ENCODE results near the gene RHBDL3. TPM values are rescaled to one million over a fixed set of nuclear protein-coding genes. Genes with fewer than 3 reads are reported as not detected.
A peak's percentile ranks its signal among the peaks of the same experiment; 100 is the strongest.

The RHBDL3 gene
- total RNA-seq, 1 experiment from 2014 or later: 12.5 TPM

GRCh38 chr17:32302037-32302436 is 36.4 kb downstream of the RHBDL3 start:
- Histone ChIP-seq H4K8ac (replicated peaks; ENCODE audit: insufficient read length, low read depth, low read length) (no peak overlapping the region), H3K23me2 (ENCODE audit: insufficient read length, low read depth, low read length, poor library complexity, severe bottlenecking) (no peaks in the 10 kb centered on the region), H3K56ac (ENCODE audit: insufficient read length, low read depth, low read length) (no peak overlapping the region), H3K79me2 (ENCODE audit: insufficient read depth, low read length) (no peaks in the 10 kb centered on the region), H3K14ac (ENCODE audit: insufficient read depth, low read length) (no peak overlapping the region), H2BK120ac (ENCODE audit: low read depth, low read length, poor library complexity, severe bottlenecking) (no peak overlapping the region), H3K18ac (ENCODE audit: insufficient read length, low read depth, low read length) (no peak overlapping the region), H3K27me3 (ENCODE audit: insufficient read depth, low read length) (no peaks in the 10 kb centered on the region), H3K9me3 (ENCODE audit: control insufficient read depth, low read depth, low read length) (no peaks in the 10 kb centered on the region), H3K4ac (ENCODE audit: low read depth, low read length) (no peak overlapping the region), H3K79me1 (ENCODE audit: insufficient read depth, low read depth, low read length, poor library complexity, severe bottlenecking) (no peaks in the 10 kb centered on the region), H2AK5ac (ENCODE audit: insufficient read length, low read length) (no peak overlapping the region), H3T11ph (ENCODE audit: low read length) (no peak overlapping the region), H2AFZ (ENCODE audit: low read length) (no peak overlapping the region), H4K5ac (ENCODE audit: insufficient read length, low read depth, low read length) (no peak overlapping the region), H3K9ac (ENCODE audit: extremely low read depth, insufficient read length, low read length) (no peak overlapping the region), H4K20me1 (ENCODE audit: control insufficient read depth, insufficient read depth, insufficient read length) (no peaks in the 10 kb centered on the region), H3K4me1 (ENCODE audit: insufficient read depth, low read length) (peaks cover 18% of the 10 kb centered on the region; the same call in 1 of the 2 replicates), H4K91ac (ENCODE audit: insufficient read length, low read depth, low read length) (no peak overlapping the region), H2BK5ac (ENCODE audit: insufficient read length, low read length) (no peak overlapping the region), H3K23ac (ENCODE audit: insufficient read length, low read depth, low read length) (no peak overlapping the region), H2BK20ac (ENCODE audit: low read depth, low read length, poor library complexity, severe bottlenecking) (no peak overlapping the region), H2BK12ac (ENCODE audit: insufficient read length, low read depth, low read length) (no peak overlapping the region), H3K4me2 (ENCODE audit: insufficient read depth, insufficient read length, low read length) (no peak overlapping the region), H2BK15ac (ENCODE audit: low read depth, low read length) (no peak overlapping the region), H3K27ac (ENCODE audit: insufficient read length, low read depth, low read length) (no peak overlapping the region)
- peaks cover 0 to 32% (median 0%) of the 10 kb centered on the region in 3 experiments; a peak in 3 of 7 replicates for H3K36me3 Mint-ChIP-seq (ENCODE audit: insufficient read depth in 1 of 3, low read depth in 3 of 3)
- H3K4me1 Mint-ChIP-seq: peaks cover 45 to 46% of the 10 kb centered on the region in 2 experiments
- no peak for TF ChIP-seq CTCF (conservative IDR thresholded peaks at IDR 0.05)
- H3K27ac Mint-ChIP-seq: peak overlapping the region in 2 of 3 experiments; percentile 87 to 97; a peak in 5 of 7 replicates
- no peaks in the 10 kb centered on the region for H3K9me3 Mint-ChIP-seq
- no peak for DNase-seq
- no peaks in the 10 kb centered on the region for H3K27me3 Mint-ChIP-seq (ENCODE audit: low read depth)
- WGBS (ENCODE audit: extremely low coverage, insufficient read length, low lambda C conversion rate): no CpG with 5 or more reads among the region's 4 CpGs
- no peak overlapping the region for H3K4me3 Mint-ChIP-seq
